IMR-90 (cell line): ENCODE measurements around the gene CDKAL1. TPM values are rescaled to one million over a fixed set of nuclear protein-coding genes. Genes with fewer than 3 reads are reported as not detected.

Source experiments
- ATAC-seq: fragments of 200-7000 bp; cut with Tn5 transposase; 2 replicates; pipeline ENCODE4 v1.9.1; 2020; ENCODE audit warnings: low read depth, mild to moderate bottlenecking, moderate library complexity
- BruUV-seq: library from RNA; stranded (reverse); fragments of 400-500 nt; replicated peaks from 2 replicates; lab custom pipeline; 2021; lab: Mats Ljungman, UMichigan
- CTCF ChIA-PET: fragments of 300-600 bp; formaldehyde crosslinking; extraction: SDS; loops from one replicate; lab custom pipeline; 2021; ENCODE audit warnings: antibody characterized with exemption; lab: Yijun Ruan, JAX
- POLR2A ChIA-PET: fragments of 300-600 bp; sonication (Branson Sonifier 250); formaldehyde crosslinking; loops from one replicate; lab custom pipeline; 2022; ENCODE audit warnings: antibody characterized with exemption; ENCODE audit not compliant: unreplicated experiment; lab: Charles Lee
- DNase-seq: peaks from one replicate; pipeline ENCODE4 v3.0.0; 2013
- H2AFZ ChIP-seq: replicated peaks from 2 replicates; pipeline ENCODE3; 2013; ENCODE audit warnings: low read length, mild to moderate bottlenecking; ENCODE audit not compliant: poor library complexity
- H2AK5ac ChIP-seq: 2 replicates; pipeline ENCODE4 v1.6.1; 2013; ENCODE audit warnings: low read depth, low read length, inconsistent platforms
- H2AK9ac ChIP-seq: replicated peaks from 2 replicates; pipeline ENCODE3; 2013; ENCODE audit warnings: mild to moderate bottlenecking, low read depth, low read length, moderate library complexity; ENCODE audit not compliant: poor library complexity
- H2BK120ac ChIP-seq: 2 replicates; pipeline ENCODE4 v1.6.1; 2013; ENCODE audit warnings: low read depth, low read length, inconsistent platforms
- H2BK15ac ChIP-seq: 3 replicates; pipeline ENCODE4 v1.6.1; 2013; ENCODE audit warnings: low read depth, low read length, inconsistent platforms
- H2BK20ac ChIP-seq: 2 replicates; pipeline ENCODE4 v1.6.1; 2013; ENCODE audit warnings: low read depth, mild to moderate bottlenecking, inconsistent platforms, low read length, moderate library complexity
- H2BK5ac ChIP-seq: 2 replicates; pipeline ENCODE4 v1.6.1; 2013; ENCODE audit warnings: mild to moderate bottlenecking, low read depth, low read length, inconsistent platforms; ENCODE audit not compliant: poor library complexity, severe bottlenecking
- H3K14ac ChIP-seq: replicated peaks from 2 replicates; pipeline ENCODE4 v1.6.1; 2013; ENCODE audit warnings: low read depth, low read length, inconsistent platforms
- H3K18ac ChIP-seq: 2 replicates; pipeline ENCODE4 v1.6.1; 2013; ENCODE audit warnings: low read depth, low read length, control low read depth
- H3K23ac ChIP-seq: 2 replicates; pipeline ENCODE4 v1.6.1; 2013; ENCODE audit warnings: low read depth, low read length, inconsistent platforms
- H3K27ac ChIP-seq: 2 replicates; pipeline ENCODE4 v1.5.1; 2013; ENCODE audit warnings: mild to moderate bottlenecking, control low read depth, low read length; ENCODE audit not compliant: insufficient read depth
- H3K27me3 ChIP-seq: 2 replicates; pipeline ENCODE4 v1.6.1; 2013; ENCODE audit warnings: low read length; ENCODE audit not compliant: control insufficient read depth, insufficient read depth
- H3K36me3 ChIP-seq: 2 replicates; pipeline ENCODE4 v1.6.1; 2013; ENCODE audit warnings: low read length, mixed read lengths; ENCODE audit not compliant: control insufficient read depth, insufficient read depth
- H3K4ac ChIP-seq: 2 replicates; pipeline ENCODE4 v1.6.1; 2013; ENCODE audit warnings: low read depth, low read length, inconsistent platforms
- H3K4me1 ChIP-seq: 2 replicates; pipeline ENCODE4 v1.6.1; 2013; ENCODE audit warnings: low read length, mixed read lengths; ENCODE audit not compliant: control insufficient read depth, insufficient read depth
- H3K4me2 ChIP-seq: 2 replicates; pipeline ENCODE4 v1.6.1; 2013; ENCODE audit warnings: low read depth, mild to moderate bottlenecking, control low read depth, low read length, moderate library complexity
- H3K4me3 ChIP-seq: 2 replicates; pipeline ENCODE4 v1.5.1; 2013; ENCODE audit warnings: low read depth, mild to moderate bottlenecking, control low read depth, low read length, moderate library complexity; ENCODE audit not compliant: insufficient read depth
- H3K56ac ChIP-seq: 2 replicates; pipeline ENCODE4 v1.6.1; 2013; ENCODE audit warnings: low read length, inconsistent platforms; ENCODE audit not compliant: insufficient read depth; ENCODE audit errors: extremely low read depth
- H3K79me1 ChIP-seq, 2 experiments: 2 replicates each; pipeline ENCODE4 v1.6.1; 2013; ENCODE audit warnings: low read length in 2 of 2, inconsistent platforms in 1 of 2, low read depth in 1 of 2
- H3K9ac ChIP-seq: 2 replicates; pipeline ENCODE4 v1.6.1; 2013; ENCODE audit warnings: low read depth, low read length, control low read depth
- H3K9me1 ChIP-seq: 2 replicates; pipeline ENCODE4 v1.6.1; 2013; ENCODE audit warnings: low read length, inconsistent platforms; ENCODE audit not compliant: insufficient read depth
- H3K9me3 ChIP-seq: 2 replicates; pipeline ENCODE4 v1.6.1; 2013; ENCODE audit warnings: low read length; ENCODE audit not compliant: control insufficient read depth, insufficient read depth
- H4K20me1 ChIP-seq: 2 replicates; pipeline ENCODE4 v1.6.1; 2013; ENCODE audit warnings: low read length, inconsistent platforms; ENCODE audit not compliant: insufficient read depth
- H4K5ac ChIP-seq: 2 replicates; pipeline ENCODE4 v1.6.1; 2013; ENCODE audit warnings: mild to moderate bottlenecking, low read depth, low read length, control low read depth
- H4K8ac ChIP-seq, 2 experiments: 2 replicates each; pipeline ENCODE4 v1.6.1; 2013; ENCODE audit warnings: low read depth in 2 of 2, low read length in 2 of 2, control low read depth in 1 of 2, inconsistent platforms in 1 of 2
- H4K91ac ChIP-seq: 2 replicates; pipeline ENCODE4 v1.6.1; 2013; ENCODE audit warnings: low read depth, low read length, inconsistent platforms; ENCODE audit not compliant: insufficient read depth
- BHLHE40 ChIP-seq: fragments of 150-350 bp; IDR thresholded peaks from 2 replicates; pipeline ENCODE4 v1.6.1; 2016; ENCODE audit warnings: mild to moderate bottlenecking, low read depth, low read length
- CEBPB ChIP-seq: IDR thresholded peaks from 2 replicates; pipeline ENCODE4 v1.6.1; 2012; ENCODE audit warnings: low read depth, low read length, improper control_type of control experiment
- CHD1 ChIP-seq: IDR thresholded peaks from 2 replicates; pipeline ENCODE4 v1.6.1; 2012; ENCODE audit warnings: low read depth, low read length, improper control_type of control experiment
- ELK1 ChIP-seq: fragments of 150-350 bp; IDR thresholded peaks from 2 replicates; pipeline ENCODE4 v1.6.1; 2016; ENCODE audit warnings: low read depth, mild to moderate bottlenecking, low read length, moderate library complexity, borderline replicate concordance
- FOS ChIP-seq: fragments of 150-350 bp; IDR thresholded peaks from 2 replicates; pipeline ENCODE4 v1.6.1; 2016; ENCODE audit warnings: low read depth, low read length
- MAFK ChIP-seq: IDR thresholded peaks from 2 replicates; pipeline ENCODE4 v1.6.1; 2012; ENCODE audit warnings: low read depth, low read length, improper control_type of control experiment
- MAZ ChIP-seq: IDR thresholded peaks from 2 replicates; pipeline ENCODE4 v1.6.1; 2012; ENCODE audit warnings: low read depth, mild to moderate bottlenecking, low read length, improper control_type of control experiment, moderate library complexity, borderline replicate concordance
- MXI1 ChIP-seq: IDR thresholded peaks from 2 replicates; pipeline ENCODE4 v1.6.1; 2012; ENCODE audit warnings: low read depth, mild to moderate bottlenecking, low read length, moderate library complexity, borderline replicate concordance
- NFE2L2 ChIP-seq: fragments of 150-350 bp; IDR thresholded peaks from 2 replicates; pipeline ENCODE4 v1.6.1; 2016; ENCODE audit warnings: low read depth, mild to moderate bottlenecking, low read length
- POLR2A ChIP-seq: IDR thresholded peaks from 2 replicates; pipeline ENCODE4 v1.6.1; 2012; ENCODE audit warnings: mild to moderate bottlenecking, low read depth, low read length
- RAD21 ChIP-seq: IDR thresholded peaks from 2 replicates; pipeline ENCODE4 v1.6.1; 2012; ENCODE audit warnings: low read length, improper control_type of control experiment
- RCOR1 ChIP-seq: IDR thresholded peaks from 2 replicates; pipeline ENCODE4 v1.6.1; 2012; ENCODE audit warnings: mild to moderate bottlenecking, low read length, improper control_type of control experiment; ENCODE audit not compliant: insufficient replicate concordance
- RFX5 ChIP-seq: IDR thresholded peaks from 2 replicates; pipeline ENCODE4 v1.8.0; 2012; ENCODE audit warnings: low read depth, mild to moderate bottlenecking, low read length, moderate library complexity
- SMC3 ChIP-seq: fragments of 150-350 bp; IDR thresholded peaks from 2 replicates; pipeline ENCODE4 v1.6.1; 2016; ENCODE audit warnings: low read depth, mild to moderate bottlenecking, antibody characterized with exemption, low read length, moderate library complexity
- WGBS, 2 experiments: methylation state at CpG; one replicate each; pipeline versions ENCODE4 v1.1.5 to v1.1.7; 2013; ENCODE audit warnings: missing lambda C conversion rate in 2 of 2; ENCODE audit not compliant: insufficient read length in 1 of 2; ENCODE audit errors: extremely low coverage in 2 of 2; 5-methylcytosine and 5-hydroxymethylcytosine counted together
- dilution Hi-C: fragments of 300-500 bp; cut with HindIII; formaldehyde crosslinking; loops from one replicate; pipeline ENCODE4 v1.14.3; 2018; ENCODE audit warnings: low sequenced_read_pairs; ENCODE audit not compliant: unreplicated experiment
- in situ Hi-C: fragments of 300-500 bp; cut with MboI; formaldehyde crosslinking; loops from 3 replicates; pipeline ENCODE4 v1.14.3; 2019; ENCODE audit warnings: low sequenced_read_pairs, inconsistent platforms, mixed read lengths
- intact Hi-C: fragments of 100-400 bp; cut with micrococcal nuclease; formaldehyde crosslinking; loops from 2 replicates; pipeline ENCODE4 v1.10.0; 2022
- polyA plus RNA-seq, 3 experiments: library from polyadenylated mRNA; depleted of rRNA; stranded (reverse); fragments of >200 nt; gene quantifications; 2 replicates each; pipeline ENCODE4 v1.2.3, GENCODE V29; 2012; ENCODE audit warnings: low replicate concordance in 1 of 3
- total RNA-seq: library from RNA; depleted of rRNA; stranded (reverse); fragments of >200 nt; gene quantifications from 2 replicates; pipeline ENCODE4 v1.2.3, GENCODE V29; 2012
- TF ChIP-seq, protein P1 (sequence below): conservative IDR thresholded peaks from 2 replicates; pipeline ENCODE4 v1.5.1; 2012; ENCODE audit warnings: mild to moderate bottlenecking, low read depth, low read length, improper control_type of control experiment
- TF ChIP-seq, protein P2 (sequence below): fragments of 150-350 bp; IDR thresholded peaks from 2 replicates; pipeline ENCODE4 v1.6.1; 2017; ENCODE audit warnings: mild to moderate bottlenecking, antibody characterized with exemption, low read length, low read depth

The CDKAL1 gene
- total and polyA plus RNA-seq, 2 of the 4 experiments (the other 2 are of a cell fraction), result 3.7 to 13.1 TPM

GRCh38 chr6:21158873-21159272, 624.6 kb downstream of the CDKAL1 start:
- CTCF ChIA-PET, result interaction anchor here (0.6 kb wide), 1 partner anchor 603 kb away, joined by 3 read pairs; no protein-coding TSS in a partner anchor
- H3K56ac ChIP-seq, result no peak overlapping the region
- dilution Hi-C loops, result no loop called here

More at GRCh38 chr6:21158873-21159272, 624.6 kb downstream of the CDKAL1 start:
- Histone ChIP-seq H3K14ac (no peak overlapping the region), H4K5ac (no peak overlapping the region), H4K20me1 (no peaks in the 10 kb centered on the region), H4K8ac (no peak overlapping the region), H4K91ac (no peak overlapping the region), H3K18ac (no peak overlapping the region), H3K4me3 (no peak overlapping the region), H3K79me1 (no peaks in the 10 kb centered on the region), H2AFZ (no peak overlapping the region), H3K9me1 (0 out of 2 replicates have a peak, but pooled peaks cover 2% of the 10 kb centered on the region), H3K4me2 (no peak overlapping the region), H2BK20ac (no peak overlapping the region), H3K27ac (no peak overlapping the region), H3K4ac (no peak overlapping the region), H3K23ac (no peak overlapping the region), H2BK5ac (no peak overlapping the region), H3K36me3 (no peaks in the 10 kb centered on the region), H3K27me3 (no peaks in the 10 kb centered on the region), H2AK9ac (no peak overlapping the region), H3K4me1 (peaks cover 6% of the 10 kb centered on the region), H2BK15ac (no peak overlapping the region), H2BK120ac (no peak overlapping the region), H3K9ac (no peak overlapping the region), H3K9me3 (no peaks in the 10 kb centered on the region), H2AK5ac (no peak overlapping the region)
- intact Hi-C loops (no loop called here), in situ Hi-C loops (no loop called here)
- no TSS peak for BruUV-seq
- no CpG with 5 or more reads among the region's 1 CpG for WGBS, 2 experiments
- TF ChIP-seq MAFK, result no peak
- TF ChIP-seq, protein P1, sequence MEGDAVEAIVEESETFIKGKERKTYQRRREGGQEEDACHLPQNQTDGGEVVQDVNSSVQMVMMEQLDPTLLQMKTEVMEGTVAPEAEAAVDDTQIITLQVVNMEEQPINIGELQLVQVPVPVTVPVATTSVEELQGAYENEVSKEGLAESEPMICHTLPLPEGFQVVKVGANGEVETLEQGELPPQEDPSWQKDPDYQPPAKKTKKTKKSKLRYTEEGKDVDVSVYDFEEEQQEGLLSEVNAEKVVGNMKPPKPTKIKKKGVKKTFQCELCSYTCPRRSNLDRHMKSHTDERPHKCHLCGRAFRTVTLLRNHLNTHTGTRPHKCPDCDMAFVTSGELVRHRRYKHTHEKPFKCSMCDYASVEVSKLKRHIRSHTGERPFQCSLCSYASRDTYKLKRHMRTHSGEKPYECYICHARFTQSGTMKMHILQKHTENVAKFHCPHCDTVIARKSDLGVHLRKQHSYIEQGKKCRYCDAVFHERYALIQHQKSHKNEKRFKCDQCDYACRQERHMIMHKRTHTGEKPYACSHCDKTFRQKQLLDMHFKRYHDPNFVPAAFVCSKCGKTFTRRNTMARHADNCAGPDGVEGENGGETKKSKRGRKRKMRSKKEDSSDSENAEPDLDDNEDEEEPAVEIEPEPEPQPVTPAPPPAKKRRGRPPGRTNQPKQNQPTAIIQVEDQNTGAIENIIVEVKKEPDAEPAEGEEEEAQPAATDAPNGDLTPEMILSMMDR, result no peak
- no peak for TF ChIP-seq RAD21
- TF ChIP-seq CEBPB, result no peak
- TF ChIP-seq NFE2L2, result no peak
- no peak for TF ChIP-seq POLR2A
- no peak for TF ChIP-seq RFX5
- no peak for TF ChIP-seq MXI1
- no peak for TF ChIP-seq SMC3
- no peak for TF ChIP-seq CHD1
- TF ChIP-seq MAZ, result no peak
- TF ChIP-seq ELK1, result no peak
- TF ChIP-seq RCOR1, result no peak
- TF ChIP-seq, protein P2, sequence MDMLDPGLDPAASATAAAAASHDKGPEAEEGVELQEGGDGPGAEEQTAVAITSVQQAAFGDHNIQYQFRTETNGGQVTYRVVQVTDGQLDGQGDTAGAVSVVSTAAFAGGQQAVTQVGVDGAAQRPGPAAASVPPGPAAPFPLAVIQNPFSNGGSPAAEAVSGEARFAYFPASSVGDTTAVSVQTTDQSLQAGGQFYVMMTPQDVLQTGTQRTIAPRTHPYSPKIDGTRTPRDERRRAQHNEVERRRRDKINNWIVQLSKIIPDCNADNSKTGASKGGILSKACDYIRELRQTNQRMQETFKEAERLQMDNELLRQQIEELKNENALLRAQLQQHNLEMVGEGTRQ, result no peak
- no peak for TF ChIP-seq FOS
- no peak for TF ChIP-seq BHLHE40
- DNase-seq, result no peak
- no peak for ATAC-seq
- POLR2A ChIA-PET, result no interaction called here
